Globus pallidus (tissue), 1 donor: ENCODE data around the gene TP53BP2.
"Not testable (repeated sequence)": the region's sequence is repeated elsewhere in the genome, so short reads cannot be mapped to it uniquely, and the experiment has no call there.

Experiments
- DNase-seq: peaks from one replicate; pipeline ENCODE4 v3.0.0-alpha.2; 2015; ENCODE audit warnings: low spot score

TP53BP2 gene

GRCh38 chr1:223853748-223854147 lies 8.0 kb upstream of the TP53BP2 start:
- no peak for DNase-seq

DNA sequence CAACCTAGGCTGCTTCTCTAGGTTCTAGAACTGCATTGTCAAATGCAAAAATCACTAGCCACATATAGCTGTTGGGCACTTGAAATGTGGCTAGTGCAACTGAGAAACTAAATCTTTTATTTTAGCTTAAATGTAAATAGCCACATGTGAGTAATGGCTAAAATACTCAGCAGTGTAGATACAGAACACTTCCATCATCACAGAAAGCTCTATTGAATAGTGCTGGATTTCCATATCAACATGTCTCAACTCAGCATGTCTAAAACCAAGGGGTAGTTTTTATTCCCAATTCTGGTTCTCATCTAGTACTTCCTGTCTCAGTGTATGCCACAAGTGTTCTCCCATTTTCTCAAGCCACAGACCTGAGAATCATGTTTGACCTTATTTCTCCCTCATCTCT lies 7.5 kb upstream of the TP53BP2 start:
- DNase-seq, result no peak

DNA sequence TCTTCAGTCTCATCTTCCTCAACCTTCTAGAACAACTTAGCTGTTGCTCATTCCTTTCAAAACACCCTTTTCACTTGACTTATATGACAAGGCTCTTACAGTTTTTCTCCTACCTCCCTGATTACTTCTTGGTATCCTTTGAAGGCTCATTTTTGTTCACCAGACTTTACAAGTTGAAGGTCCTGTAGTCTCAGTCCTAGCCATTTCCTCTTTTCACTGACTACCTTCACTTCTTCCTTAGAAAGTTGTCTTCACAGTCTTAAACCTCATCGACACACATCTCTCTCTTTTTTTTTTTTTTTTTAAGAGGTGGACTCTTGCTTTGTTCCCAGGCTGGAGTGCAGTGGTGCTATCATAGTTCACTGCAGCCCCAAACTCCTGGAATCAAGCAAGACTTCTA lies 6.6 kb upstream of the TP53BP2 start:
- no peak for DNase-seq

DNA sequence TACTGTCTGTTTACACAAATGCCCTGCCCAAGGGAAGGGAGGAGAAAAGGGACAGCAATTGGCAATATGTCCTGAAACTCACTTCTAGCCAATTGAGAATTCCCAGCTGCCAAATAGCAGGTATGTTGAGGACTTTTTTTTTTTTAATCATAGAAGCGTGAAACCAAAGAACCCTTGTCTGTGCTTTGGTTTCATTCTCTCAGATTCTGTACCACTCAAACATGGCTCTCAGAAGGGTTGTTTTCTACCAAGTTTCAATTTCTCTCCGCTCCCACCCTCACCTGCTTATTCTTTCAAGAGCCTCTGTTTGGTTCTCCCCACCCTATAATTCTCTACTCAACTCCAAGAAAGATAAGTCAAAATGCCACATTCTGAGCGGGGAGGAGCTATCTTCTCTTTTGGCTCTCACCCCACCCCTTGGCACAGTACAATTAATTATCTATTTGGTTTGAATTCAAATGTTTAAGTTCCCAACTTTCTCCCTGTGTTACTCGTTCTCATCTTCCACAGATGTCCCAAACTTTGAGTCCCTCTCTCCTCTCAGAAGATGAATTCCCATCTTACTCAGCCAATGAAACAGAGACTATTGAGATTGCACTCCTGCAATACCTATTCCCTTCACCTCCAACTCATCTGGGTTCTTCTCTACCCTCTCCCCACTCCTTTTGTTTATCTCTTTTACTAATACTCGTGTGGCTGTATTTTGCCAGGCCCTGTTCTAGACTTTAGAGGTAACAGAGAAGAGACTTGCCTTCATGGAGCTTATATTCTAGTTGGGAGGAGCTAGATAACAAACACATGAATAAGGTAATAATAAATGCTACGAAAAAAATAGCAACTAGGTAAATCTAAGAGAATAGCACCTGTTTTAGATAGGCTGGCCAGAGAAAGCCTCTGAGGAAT lies 3.9 kb upstream of the TP53BP2 start:
- no peak for DNase-seq

- no peak for DNase-seq
Observed at GRCh38 chr1:223848536-223848935, 2.8 kb upstream of the TP53BP2 start.

- DNase-seq, result no peak
Observed at GRCh38 chr1:223847781-223848345, 2.1 kb upstream of the TP53BP2 start.

GRCh38 chr1:223845037-223845809 lies 524 bp downstream of the TP53BP2 start:
- DNase-seq, result no peak

- DNase-seq, result no peak
Observed at GRCh38 chr1:223844787-223845036, 1.0 kb downstream of the TP53BP2 start.

GRCh38 chr1:223843934-223844786 lies 1.6 kb downstream of the TP53BP2 start:
- no peak for DNase-seq

DNA sequence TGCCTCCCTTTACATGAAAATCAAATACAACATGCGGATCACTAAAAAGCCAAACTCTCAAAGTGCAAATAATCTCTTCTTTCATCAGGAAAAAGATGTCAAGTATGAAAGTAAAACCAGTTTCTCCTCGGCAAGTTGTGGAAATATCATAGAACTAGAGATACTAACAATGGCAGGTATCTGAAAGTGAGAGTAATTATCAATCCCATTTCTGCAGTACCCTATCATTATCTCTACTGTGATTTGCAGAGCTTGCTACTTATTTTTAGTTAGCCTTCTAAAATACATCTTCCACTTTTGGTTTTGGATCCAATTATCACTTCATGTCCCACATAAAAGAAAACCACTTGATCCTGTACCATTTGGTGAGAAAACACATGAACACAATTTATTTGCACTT lies 3.0 kb downstream of the TP53BP2 start:
- no peak for DNase-seq

- DNase-seq, result not testable (repeated sequence)
Observed at GRCh38 chr1:223841977-223842623, 3.6 kb downstream of the TP53BP2 start.

DNA sequence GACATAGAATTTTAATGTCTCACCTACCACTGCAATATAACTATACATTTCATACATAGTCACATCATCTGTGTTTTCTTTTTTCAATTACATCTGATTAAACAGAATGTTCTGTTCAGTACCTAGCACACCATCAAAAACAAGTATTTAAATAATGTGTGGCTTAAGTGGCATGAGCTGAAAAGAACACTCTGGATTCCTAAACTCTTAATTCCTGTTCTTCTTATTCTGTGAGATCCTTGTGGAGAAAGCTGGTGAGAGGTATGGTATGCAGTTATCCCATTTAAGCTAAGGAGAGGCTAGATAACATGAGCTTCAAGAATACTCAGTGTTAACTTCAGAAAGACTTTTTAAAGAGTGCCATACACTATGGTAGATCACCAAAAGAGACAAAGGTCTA lies 5.5 kb downstream of the TP53BP2 start:
- no peak for DNase-seq

DNA sequence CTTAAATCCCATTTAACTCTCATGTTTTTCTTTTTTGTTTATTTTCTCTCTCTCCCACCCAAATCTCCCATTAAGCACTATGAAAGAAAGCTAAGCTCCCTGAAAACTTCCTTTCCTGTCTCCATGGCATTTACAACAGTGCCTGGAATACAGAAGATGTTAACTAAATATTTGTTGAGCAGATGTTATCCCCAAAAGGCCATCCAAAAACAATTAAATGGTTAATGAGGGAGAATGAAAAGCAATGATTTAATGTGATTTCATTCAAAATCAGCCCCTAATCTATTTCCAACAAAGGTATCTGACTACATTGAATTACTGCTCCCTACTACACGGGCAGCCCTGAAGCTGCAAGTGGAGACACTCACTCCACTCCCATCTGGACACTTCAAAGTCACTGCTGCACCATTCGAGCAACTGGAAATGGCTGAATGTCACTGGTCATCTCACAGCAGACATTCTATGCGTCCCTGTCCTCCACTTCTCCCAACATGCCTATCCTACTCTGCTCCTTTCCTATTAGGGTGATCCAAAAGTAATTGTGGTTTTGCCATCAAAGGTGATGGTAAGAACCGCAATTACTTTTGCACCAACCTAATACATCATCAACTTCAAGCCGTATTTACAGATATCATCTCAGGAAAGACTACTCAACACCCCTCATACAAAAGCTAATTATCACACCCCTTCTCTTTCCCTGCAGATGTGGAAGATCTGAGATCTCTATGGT lies 7.5 kb downstream of the TP53BP2 start:
- no peak for DNase-seq

- DNase-seq, result no peak
Observed at GRCh38 chr1:223837687-223838086, 8.1 kb downstream of the TP53BP2 start.

- DNase-seq, result no peak
Observed at GRCh38 chr1:223837206-223837605, 8.5 kb downstream of the TP53BP2 start.

GRCh38 chr1:223836586-223836985 lies 9.2 kb downstream of the TP53BP2 start:
- DNase-seq, result no peak

DNA sequence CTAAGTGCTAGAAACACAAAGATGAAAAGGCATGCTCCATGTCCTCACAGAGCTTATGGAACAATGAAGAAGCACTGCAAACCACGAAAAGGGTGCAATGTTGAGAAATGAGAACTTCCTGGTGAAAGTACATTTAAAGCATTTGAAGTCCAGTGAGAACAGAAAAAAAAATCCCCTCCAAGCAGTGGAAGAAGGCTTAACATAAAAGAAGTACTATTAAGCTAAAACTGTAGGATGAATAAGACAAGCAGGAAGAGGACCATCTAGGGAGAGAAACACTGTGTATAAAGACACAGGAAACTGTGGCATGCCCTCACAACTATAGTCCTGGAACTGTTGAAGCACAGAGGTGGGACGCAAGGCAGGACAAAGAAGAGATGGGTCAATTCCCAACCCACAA lies 10.0 kb downstream of the TP53BP2 start:
- DNase-seq, result no peak

DNA sequence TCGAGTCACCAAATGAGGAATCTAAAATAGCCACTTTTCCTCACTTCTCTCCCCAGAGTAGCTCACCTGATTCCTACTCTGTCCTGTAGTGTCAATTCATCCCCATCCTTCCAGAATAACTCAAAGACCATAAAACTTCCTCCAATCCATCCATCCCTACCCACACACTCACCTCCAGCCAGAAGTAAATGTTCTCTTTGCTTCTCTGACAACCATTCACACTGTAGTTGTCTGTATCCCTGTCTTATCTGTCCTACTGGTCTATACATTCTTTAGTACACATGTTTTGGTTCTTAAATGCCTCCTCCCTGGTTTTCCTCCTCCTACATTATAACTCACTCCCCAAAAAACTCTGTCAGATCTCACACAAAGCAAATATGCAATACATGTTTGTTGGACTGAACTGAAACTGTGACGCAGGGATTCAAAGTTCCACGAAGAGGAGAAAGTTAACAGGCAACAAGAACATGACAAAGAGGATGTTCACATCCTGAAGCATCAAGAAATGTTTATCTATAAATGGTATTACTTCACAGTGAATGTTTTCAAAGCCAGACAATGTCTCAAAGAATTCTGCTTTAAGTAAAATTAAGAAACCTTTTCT lies 11.0 kb downstream of the TP53BP2 start:
- no peak for DNase-seq

GRCh38 chr1:223833948-223834347 lies 11.8 kb downstream of the TP53BP2 start:
- DNase-seq, result no peak

DNA sequence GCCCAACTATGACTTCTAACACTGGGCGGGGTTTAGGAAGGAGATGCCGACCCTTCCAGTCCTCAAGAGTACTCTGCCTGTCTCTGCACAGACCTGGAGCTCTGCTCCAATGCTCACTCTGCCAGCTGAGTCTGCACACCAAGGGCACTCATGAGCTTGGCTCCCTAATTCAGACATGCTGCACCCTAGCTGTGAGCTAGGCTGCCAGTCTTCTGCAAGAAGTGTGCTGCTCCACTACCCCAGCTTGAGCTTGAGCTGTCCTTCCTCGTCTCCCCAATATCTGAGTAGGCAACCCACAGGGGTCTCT lies 13.2 kb downstream of the TP53BP2 start:
- no peak for DNase-seq
